Activated CD4-positive, alpha-beta T cell treated with anti-CD3 and anti-CD28 coated beads for 1 hour (primary cell): ENCODE measurements around the gene WDR88.
"Not testable (repeated sequence)": the region's sequence is repeated elsewhere in the genome, so short reads cannot be mapped to it uniquely, and the experiment has no call there.

Experiments
- DNase-seq: peaks from one replicate; pipeline ENCODE4 v3.0.0-alpha.2; 2020

WDR88 gene

GRCh38 chr19:33214596-33214995, 82.7 kb downstream of the WDR88 start:
- DNase-seq = no peak

GRCh38 chr19:33215438-33216197, 83.7 kb downstream of the WDR88 start:
- DNase-seq = no peak

GRCh38 chr19:33216198-33216830, 84.4 kb downstream of the WDR88 start:
- DNase-seq = no peak

GRCh38 chr19:33217881-33218280, 86.0 kb downstream of the WDR88 start:
- DNase-seq = no peak

- DNase-seq = no peak
These were observed 87.4 kb downstream of the WDR88 start for GRCh38 chr19:33219261-33219815.

GRCh38 chr19:33220115-33220514, 88.2 kb downstream of the WDR88 start:
- DNase-seq = no peak

- no peak for DNase-seq
These were observed 88.8 kb downstream of the WDR88 start for GRCh38 chr19:33220735-33221134.

- DNase-seq = no peak
These were observed 89.7 kb downstream of the WDR88 start for GRCh38 chr19:33221638-33222037.

GRCh38 chr19:33222255-33222654, 90.3 kb downstream of the WDR88 start:
- not testable (repeated sequence) for DNase-seq

- no peak for DNase-seq
These were observed 93.0 kb downstream of the WDR88 start for GRCh38 chr19:33224694-33225457.
